ENCODE data around the gene EIF2D. TPM values are rescaled to one million over a fixed set of nuclear protein-coding genes. Genes with fewer than 3 reads are reported as not detected.

The EIF2D gene
- total RNA-seq, 1 donor = 38.3 TPM

GRCh38 chr1:206608108-206608698, 4.1 kb downstream of the EIF2D start:
- no peaks in the 10 kb centered on the region for H3K27me3 ChIP-seq (ENCODE audit: insufficient read depth, low read length)
- H3K4me1 ChIP-seq (ENCODE audit: insufficient read depth, low read length) = peaks cover 19% of the 10 kb centered on the region
- no peak overlapping the region for H3K4me3 ChIP-seq (ENCODE audit: low read length)
- no peaks in the 10 kb centered on the region for H3K9me3 ChIP-seq (ENCODE audit: low read depth, low read length)

- H3K27me3 ChIP-seq (ENCODE audit: insufficient read depth, low read length) = no peaks in the 10 kb centered on the region
- no peaks in the 10 kb centered on the region for H3K9me3 ChIP-seq (ENCODE audit: low read depth, low read length)
- no peak overlapping the region for H3K4me3 ChIP-seq (ENCODE audit: low read length)
- peaks cover 12% of the 10 kb centered on the region for H3K4me1 ChIP-seq (ENCODE audit: insufficient read depth, low read length)
Measured at GRCh38 chr1:206606867-206607266, 5.4 kb downstream of the EIF2D start.

GRCh38 chr1:206604861-206605260, 7.4 kb downstream of the EIF2D start:
- H3K9me3 ChIP-seq (ENCODE audit: low read depth, low read length) = no peaks in the 10 kb centered on the region
- peaks cover 3% of the 10 kb centered on the region for H3K4me1 ChIP-seq (ENCODE audit: insufficient read depth, low read length)
- H3K4me3 ChIP-seq (ENCODE audit: low read length) = no peak overlapping the region
- no peaks in the 10 kb centered on the region for H3K27me3 ChIP-seq (ENCODE audit: insufficient read depth, low read length)

GRCh38 chr1:206600527-206600926, 11.7 kb downstream of the EIF2D start:
- Histone ChIP-seq H3K4me1 (ENCODE audit: insufficient read depth, low read length) (no peaks in the 10 kb centered on the region), H3K9me3 (ENCODE audit: low read depth, low read length) (no peaks in the 10 kb centered on the region), H3K4me3 (ENCODE audit: low read length) (no peak overlapping the region), H3K27me3 (ENCODE audit: insufficient read depth, low read length) (no peaks in the 10 kb centered on the region)

- Histone ChIP-seq H3K4me3 (ENCODE audit: low read length) (no peak overlapping the region), H3K27me3 (ENCODE audit: insufficient read depth, low read length) (no peaks in the 10 kb centered on the region), H3K9me3 (ENCODE audit: low read depth, low read length) (no peaks in the 10 kb centered on the region), H3K4me1 (ENCODE audit: insufficient read depth, low read length) (peaks cover 1% of the 10 kb centered on the region)
Measured at GRCh38 chr1:206596319-206596666, 16.0 kb downstream of the EIF2D start.

- Histone ChIP-seq H3K9me3 (ENCODE audit: low read depth, low read length) (no peaks in the 10 kb centered on the region), H3K4me1 (ENCODE audit: insufficient read depth, low read length) (peaks cover 7% of the 10 kb centered on the region), H3K27me3 (ENCODE audit: insufficient read depth, low read length) (no peaks in the 10 kb centered on the region), H3K4me3 (ENCODE audit: low read length) (no peak overlapping the region)
Measured at GRCh38 chr1:206595581-206596318, 16.5 kb downstream of the EIF2D start.

- peaks cover 12% of the 10 kb centered on the region for H3K4me1 ChIP-seq (ENCODE audit: insufficient read depth, low read length)
- H3K27me3 ChIP-seq (ENCODE audit: insufficient read depth, low read length) = no peaks in the 10 kb centered on the region
Measured at GRCh38 chr1:206593351-206593925, 18.8 kb downstream of the EIF2D start.

GRCh38 chr1:206591696-206592095, 20.6 kb downstream of the EIF2D start:
- Histone ChIP-seq H3K4me1 (ENCODE audit: insufficient read depth, low read length) (peaks cover 12% of the 10 kb centered on the region), H3K4me3 (ENCODE audit: low read length) (no peak overlapping the region), H3K9me3 (ENCODE audit: low read depth, low read length) (no peaks in the 10 kb centered on the region), H3K27me3 (ENCODE audit: insufficient read depth, low read length) (no peaks in the 10 kb centered on the region)

More at GRCh38 chr1:206593351-206593925, 18.8 kb downstream of the EIF2D start:
- Histone ChIP-seq H3K4me3 (ENCODE audit: low read length) (no peak overlapping the region), H3K9me3 (ENCODE audit: low read depth, low read length) (no peaks in the 10 kb centered on the region)

GRCh38 chr1:206591226-206591625, 21.0 kb downstream of the EIF2D start:
- Histone ChIP-seq H3K27me3 (ENCODE audit: insufficient read depth, low read length) (no peaks in the 10 kb centered on the region), H3K9me3 (ENCODE audit: low read depth, low read length) (no peaks in the 10 kb centered on the region), H3K4me1 (ENCODE audit: insufficient read depth, low read length) (peaks cover 12% of the 10 kb centered on the region), H3K4me3 (ENCODE audit: low read length) (no peak overlapping the region)

- no peaks in the 10 kb centered on the region for H3K9me3 ChIP-seq (ENCODE audit: low read depth, low read length)
- H3K4me1 ChIP-seq (ENCODE audit: insufficient read depth, low read length) = peaks cover 12% of the 10 kb centered on the region
- H3K27me3 ChIP-seq (ENCODE audit: insufficient read depth, low read length) = no peaks in the 10 kb centered on the region
- no peak overlapping the region for H3K4me3 ChIP-seq (ENCODE audit: low read length)
Measured at GRCh38 chr1:206590025-206590758, 22.1 kb downstream of the EIF2D start.

- Histone ChIP-seq H3K27me3 (ENCODE audit: insufficient read depth, low read length) (no peaks in the 10 kb centered on the region), H3K4me3 (ENCODE audit: low read length) (no peak overlapping the region), H3K4me1 (ENCODE audit: insufficient read depth, low read length) (peaks cover 12% of the 10 kb centered on the region), H3K9me3 (ENCODE audit: low read depth, low read length) (no peaks in the 10 kb centered on the region)
Measured at GRCh38 chr1:206589206-206589605, 23.1 kb downstream of the EIF2D start.

- Histone ChIP-seq H3K4me1 (ENCODE audit: insufficient read depth, low read length) (peaks cover 18% of the 10 kb centered on the region), H3K4me3 (ENCODE audit: low read length) (no peak overlapping the region), H3K27me3 (ENCODE audit: insufficient read depth, low read length) (no peaks in the 10 kb centered on the region), H3K9me3 (ENCODE audit: low read depth, low read length) (no peaks in the 10 kb centered on the region)
Measured at GRCh38 chr1:206588492-206588891, 23.8 kb downstream of the EIF2D start.

- H3K27me3 ChIP-seq (ENCODE audit: insufficient read depth, low read length) = no peaks in the 10 kb centered on the region
- no peak overlapping the region for H3K4me3 ChIP-seq (ENCODE audit: low read length)
- peaks cover 24% of the 10 kb centered on the region for H3K4me1 ChIP-seq (ENCODE audit: insufficient read depth, low read length)
- H3K9me3 ChIP-seq (ENCODE audit: low read depth, low read length) = no peaks in the 10 kb centered on the region
Measured at GRCh38 chr1:206587904-206588303, 24.4 kb downstream of the EIF2D start.

- no peak overlapping the region for H3K4me3 ChIP-seq (ENCODE audit: low read length)
- peaks cover 36% of the 10 kb centered on the region for H3K4me1 ChIP-seq (ENCODE audit: insufficient read depth, low read length)
Measured at GRCh38 chr1:206586501-206587445, 25.5 kb downstream of the EIF2D start.

More at GRCh38 chr1:206586501-206587445, 25.5 kb downstream of the EIF2D start:
- Histone ChIP-seq H3K27me3 (ENCODE audit: insufficient read depth, low read length) (no peaks in the 10 kb centered on the region), H3K9me3 (ENCODE audit: low read depth, low read length) (no peaks in the 10 kb centered on the region)
